NCI-H2081 (cell line): ENCODE data around the gene TRIM38.
"Not testable (repeated sequence)": the region's sequence is repeated elsewhere in the genome, so short reads cannot be mapped to it uniquely, and the experiment has no call there.

ENCODE experiments used
- DNase-seq, 2 experiments: peaks; one replicate each; lab custom pipeline; 2025; lab: John Stamatoyannopoulos, UW

The TRIM38 gene

DNA sequence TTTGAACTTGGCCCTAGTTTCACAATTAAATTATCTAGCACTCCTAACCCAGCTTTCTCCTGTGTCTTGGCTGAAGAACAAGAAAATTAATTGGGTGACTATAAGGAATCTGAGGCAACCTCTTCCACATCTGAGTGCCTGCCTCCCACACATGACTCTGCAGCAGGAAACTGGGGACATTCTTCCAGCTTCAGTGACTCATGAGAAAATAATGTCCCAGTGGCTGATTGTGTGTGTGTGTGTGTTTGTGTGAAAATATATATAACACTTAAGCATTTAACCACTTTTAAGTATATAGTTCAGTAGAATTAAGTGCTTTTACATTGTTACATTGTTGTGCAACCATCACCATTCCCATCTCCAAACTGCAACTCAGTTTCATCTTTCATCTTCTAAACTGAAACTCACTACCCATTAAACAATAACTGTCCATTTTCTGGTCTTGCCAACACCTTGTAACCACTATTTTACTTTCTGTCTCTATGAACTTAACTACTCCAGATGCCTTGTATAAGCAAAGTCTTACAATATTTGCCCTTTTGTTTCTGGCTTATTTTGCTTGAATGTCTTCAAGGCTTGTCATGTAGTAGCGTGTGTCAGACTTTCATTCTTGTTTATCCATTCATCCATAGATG lies 8.7 kb downstream of the TRIM38 start:
- no peak for DNase-seq

DNA sequence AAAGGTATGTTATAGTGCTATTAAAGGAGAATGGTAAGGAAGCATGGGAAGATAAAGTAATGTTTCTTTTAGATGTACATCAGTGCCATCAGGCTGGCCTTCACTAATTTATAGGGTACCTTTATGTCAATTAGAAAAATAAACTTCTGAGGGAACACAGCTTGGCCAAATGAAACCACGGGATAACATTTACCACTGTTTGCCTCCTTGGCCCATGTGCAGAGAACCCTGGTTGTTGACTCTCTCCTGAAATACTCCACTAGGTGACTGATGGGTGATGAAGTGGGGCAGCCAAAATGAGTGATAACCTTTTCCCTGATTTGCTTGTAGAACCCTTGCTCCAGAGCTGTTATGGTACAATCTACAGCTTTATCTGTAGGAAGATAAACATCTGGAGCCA lies 9.5 kb downstream of the TRIM38 start:
- no peak for DNase-seq

DNA sequence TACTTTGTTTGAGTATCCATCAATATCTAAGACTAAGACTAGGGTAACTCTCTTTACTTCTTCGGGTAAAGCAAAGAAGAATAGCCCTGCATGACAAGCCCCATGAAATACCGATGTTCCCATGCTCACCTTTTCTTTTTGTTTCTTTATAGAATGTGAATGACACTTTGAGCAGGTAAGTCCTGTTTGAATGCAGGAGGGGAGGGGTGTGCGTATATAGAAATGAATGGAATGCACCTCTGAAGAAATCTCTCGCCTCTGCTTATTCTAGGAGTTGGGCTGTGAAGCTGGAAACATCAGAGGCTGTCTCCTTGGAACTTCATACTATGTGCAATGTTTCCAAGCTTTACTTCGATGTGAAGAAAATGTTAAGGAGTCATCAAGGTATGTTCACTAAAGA lies 10.3 kb downstream of the TRIM38 start:
- DNase-seq: no peak

DNA sequence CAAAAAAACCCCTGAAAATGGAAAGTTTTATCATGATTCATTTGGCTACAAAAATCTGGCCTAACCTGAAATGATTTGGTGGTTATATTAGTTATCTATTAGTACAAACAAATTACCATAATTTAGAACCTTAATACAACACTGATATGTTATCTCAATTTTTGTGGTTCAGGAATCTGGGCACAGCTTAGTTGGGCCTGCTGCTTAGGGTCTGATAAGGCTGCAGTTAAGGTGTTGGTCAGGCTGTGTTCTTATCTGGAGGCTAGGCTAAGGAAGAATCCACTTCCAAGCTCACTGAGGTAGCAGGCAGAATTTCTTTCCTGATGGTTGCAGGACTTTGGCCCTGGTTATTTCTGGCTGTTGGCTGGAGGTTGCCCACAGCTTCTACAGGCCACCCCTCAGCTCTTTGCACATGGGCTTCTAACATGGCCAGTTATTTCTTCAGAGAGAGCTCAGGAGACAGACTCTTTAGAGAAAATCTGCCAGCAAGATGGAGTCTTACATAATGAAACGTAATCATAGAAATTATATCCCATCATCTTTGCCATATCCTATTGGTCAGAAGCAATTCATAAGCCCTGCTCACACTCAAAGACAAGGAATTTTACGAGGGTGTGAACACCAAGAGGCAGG lies 11.4 kb downstream of the TRIM38 start:
- no peak for DNase-seq

DNA sequence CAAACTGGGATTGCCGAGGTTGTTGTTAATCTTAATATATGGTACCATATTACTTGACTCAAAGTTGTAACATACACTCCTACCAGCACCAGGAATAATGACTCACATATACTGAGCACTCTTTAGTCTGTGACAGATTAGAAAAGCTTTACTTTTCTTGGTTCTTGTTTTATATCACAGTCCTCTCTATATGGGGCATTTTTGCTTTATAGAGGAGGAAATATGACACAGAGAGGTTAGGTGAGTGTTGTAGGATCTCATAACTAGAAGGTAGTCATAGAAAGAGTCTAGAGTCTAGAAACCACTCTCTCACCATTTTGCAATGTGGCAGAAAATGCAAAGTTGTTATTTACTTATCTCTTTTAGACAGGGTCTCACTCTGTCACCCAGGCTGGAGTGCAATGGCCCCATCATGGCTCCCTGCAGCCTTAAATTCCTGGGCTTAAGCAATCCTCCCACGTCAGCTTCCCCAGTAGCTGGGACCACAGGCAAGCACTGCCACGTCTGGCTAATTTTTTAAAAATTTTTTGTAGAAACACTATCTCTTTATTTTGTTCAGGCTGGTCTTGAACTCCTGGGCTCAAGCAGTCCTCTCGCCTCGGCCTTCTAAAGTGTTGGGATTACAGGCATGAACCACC lies 13.4 kb downstream of the TRIM38 start:
- DNase-seq: no peak

DNA sequence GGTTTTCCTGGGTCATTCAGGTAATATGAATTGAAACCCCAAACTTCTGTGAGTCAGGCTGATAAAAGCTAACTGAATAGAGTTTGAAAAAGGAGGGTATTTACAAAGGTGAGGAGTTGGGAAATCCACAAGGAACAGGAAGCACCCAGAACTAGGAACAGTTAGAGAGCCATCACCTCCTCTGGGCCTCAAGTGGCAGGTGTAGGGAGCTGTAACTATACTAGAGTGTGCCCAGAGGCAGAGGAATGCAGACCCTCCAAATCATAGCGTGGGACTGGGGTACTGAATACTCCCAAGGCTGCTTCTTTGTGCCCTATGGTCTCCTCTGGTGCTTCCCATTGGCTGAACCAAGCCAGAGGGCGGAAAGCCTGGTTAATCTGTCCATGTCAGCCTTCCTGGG lies 18.3 kb downstream of the TRIM38 start:
- no peak for DNase-seq

DNA sequence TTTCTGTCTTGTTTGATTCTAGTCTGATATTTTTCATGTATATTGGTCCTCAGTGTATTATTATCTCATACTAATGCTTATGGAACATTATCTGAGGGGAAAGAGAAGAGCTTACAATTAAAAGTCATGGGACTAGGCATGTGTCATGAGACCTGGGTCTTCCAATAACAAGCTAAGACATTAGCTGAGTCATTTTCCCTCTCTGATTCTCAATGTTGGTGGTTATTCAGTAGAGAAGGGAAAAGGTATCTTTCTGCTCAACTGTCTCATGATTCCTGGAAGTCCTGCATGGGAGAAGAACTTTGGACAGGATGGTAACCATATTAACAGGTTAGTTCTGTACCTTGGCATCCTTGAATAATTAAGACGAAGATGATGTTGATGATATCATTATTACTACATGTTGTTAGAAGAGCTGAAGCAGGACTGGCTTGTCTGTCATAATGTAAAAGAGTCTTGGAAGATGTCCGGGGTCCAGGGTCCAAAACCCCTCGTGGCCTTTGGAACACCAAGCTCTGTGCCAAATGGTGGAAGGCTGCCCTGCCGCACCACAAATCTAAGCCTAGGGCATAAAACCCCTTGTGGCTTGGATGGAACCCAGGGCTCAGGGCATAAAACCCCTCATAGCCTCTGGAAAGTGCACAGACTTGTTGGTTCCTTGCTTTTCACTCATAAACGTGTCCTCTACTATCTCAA lies 19.1 kb downstream of the TRIM38 start:
- DNase-seq: no peak

DNA sequence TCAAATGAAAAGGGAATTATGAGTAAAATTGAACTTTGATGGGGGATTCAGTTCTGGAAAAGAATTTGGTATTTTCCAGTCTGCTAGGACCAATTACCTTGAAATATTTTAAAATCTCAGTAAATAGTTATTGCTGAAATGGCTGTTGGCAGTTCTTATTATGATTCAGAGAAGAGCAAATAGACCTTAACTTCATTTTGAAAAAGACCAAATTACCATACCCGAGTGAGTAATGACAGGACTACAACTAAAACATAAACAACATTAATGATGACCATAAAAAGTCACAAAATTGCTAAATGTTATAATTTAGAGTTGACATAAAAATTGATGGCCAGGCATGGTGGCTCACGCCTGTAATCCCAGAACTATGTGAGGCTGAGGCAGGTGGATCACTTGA lies 21.7 kb downstream of the TRIM38 start:
- peak in 1 of 2 experiments; percentile 14 for DNase-seq

DNA sequence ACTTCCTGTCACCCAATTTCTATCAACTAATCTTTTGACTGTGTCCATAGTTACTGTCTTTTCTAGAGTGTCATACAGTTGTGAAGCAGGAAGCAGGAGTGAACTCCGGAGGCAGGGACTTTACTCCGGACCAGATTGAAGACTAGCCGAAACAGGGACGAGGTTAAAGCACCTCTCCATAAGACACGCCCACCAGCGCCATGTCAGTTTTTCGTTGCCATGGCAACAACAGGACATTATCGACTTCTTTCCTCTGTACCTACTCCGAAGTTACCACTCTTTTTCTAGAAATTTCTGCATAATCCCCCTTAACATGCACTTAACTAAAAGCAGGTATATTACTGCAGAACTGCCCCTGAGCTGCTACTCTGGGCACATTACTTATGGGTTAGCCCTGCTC lies 25.2 kb downstream of the TRIM38 start:
- no peak for DNase-seq

DNA sequence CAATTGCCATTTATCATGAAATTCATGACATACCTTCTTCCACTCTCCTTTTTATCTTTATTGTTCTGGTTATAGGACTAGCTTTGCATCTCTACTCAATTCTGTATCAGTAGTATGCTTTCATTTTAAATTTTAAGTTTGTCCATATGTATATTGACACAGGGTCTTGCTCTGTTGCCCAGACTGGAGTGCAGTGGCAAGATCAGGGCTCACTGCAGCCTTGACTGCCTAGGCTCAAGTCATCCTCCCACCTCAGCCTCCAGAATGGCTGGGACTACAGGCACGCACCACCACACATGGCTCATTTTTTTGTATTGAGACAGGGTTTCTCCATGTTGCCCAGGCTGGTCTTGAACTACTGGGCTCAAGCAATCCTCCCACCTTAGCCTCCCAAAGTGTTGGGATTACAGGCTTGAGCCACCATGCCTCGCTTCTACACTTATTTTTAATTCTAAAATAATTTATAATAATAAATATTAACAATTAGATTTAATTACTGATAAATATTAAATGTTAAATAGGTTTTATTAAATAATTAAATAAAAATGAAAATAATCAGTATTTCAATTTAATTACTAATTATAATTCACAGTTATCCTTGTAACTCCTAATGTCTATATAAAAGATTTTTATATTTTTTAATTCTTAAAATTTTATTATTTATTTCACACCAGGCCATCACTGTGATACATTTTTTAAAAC lies 27.7 kb downstream of the TRIM38 start:
- no peak for DNase-seq

DNA sequence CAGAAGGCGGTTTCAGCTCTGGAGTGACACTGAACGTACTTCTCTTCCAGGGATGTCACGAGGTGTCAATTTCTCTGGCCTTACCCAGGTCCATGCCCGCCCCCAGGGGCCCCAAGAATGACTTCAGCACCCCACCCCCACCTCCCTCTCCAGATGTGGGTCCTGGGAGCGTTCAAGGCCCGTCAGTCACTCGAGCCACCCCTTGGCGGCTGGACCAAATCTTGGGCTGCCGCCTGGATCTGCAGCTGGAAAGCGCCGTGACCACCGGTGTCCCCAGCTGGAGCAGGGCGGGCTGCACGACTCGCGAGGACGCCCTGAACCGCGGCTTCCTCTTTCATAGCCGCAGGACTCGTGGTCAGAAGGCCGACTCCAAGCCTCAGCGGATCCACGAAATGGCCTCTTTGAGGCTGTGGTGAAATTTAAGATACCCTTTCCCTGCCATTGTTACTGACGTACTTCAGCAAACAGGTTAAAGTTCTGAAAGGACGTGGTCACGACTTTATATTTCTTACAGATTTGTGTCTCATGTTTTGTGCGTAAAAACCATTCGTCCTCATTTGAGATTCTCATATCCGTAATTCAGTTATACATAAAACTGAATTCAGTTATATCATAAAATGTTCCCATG lies 29.3 kb downstream of the TRIM38 start:
- peak in 1 of 2 experiments; percentile 35 for DNase-seq

DNA sequence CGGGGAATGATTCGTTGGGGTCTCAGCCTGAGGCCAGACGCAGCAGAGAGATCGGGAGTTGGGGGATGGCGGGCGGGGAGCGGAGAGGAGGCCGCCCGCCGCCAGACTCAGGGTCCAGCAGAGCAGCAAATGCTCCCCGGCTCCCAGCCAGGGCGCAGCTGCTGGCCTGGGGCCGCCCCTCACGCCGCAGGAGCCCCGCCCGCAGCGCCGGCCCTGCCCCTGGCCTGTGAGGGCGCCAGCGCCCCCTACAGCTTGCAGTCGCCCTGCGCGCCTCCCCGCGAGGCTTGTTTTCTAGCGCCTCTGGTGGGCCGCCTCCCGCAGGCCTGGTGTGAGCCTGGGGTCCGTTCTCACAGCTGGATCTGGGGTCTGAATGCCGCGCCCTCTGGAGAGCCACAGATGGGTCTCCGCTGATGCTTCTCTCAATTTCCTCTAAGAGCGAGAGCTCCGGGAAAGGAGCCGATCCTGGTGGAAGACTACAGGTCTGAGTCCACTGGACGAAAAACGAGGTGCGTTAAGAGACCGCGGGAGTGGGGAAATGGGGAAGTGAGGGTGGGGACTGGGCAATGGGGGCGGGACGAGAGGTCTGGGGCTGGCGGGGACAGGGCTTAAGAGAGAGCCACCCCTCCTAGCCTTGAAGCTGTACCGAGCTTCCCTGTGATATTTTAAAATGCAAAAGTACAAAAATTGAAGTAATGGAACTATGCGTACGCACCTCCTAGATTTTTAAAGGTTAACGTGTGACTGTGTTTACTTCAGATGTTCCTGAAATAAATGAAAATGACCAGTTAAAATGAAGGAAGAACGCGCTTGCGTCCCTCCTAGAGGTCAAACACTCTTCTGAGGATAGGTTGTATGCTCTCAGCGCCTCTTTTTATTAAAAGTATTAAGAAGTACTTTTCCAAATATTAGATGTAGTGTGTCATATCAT lies 30.1 kb downstream of the TRIM38 start:
- DNase-seq: peak; percentile 90

DNA sequence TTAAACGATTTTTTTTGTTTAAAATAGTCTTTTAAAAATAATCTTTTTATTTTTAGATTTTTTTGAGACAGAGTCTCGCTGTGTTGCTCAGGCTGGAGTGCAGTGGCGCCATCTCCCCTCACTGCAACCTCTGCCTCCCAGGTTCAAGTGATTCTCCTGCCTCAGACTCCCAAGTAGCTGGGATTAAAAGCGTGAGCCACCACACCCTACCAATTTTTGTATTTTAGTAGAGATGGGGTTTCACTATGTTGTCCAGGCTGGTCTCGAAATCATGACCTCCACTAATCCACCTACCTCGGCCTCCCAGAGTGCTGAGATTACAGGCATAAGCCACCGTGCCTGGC lies 30.7 kb downstream of the TRIM38 start:
- not testable (repeated sequence) for DNase-seq

DNA sequence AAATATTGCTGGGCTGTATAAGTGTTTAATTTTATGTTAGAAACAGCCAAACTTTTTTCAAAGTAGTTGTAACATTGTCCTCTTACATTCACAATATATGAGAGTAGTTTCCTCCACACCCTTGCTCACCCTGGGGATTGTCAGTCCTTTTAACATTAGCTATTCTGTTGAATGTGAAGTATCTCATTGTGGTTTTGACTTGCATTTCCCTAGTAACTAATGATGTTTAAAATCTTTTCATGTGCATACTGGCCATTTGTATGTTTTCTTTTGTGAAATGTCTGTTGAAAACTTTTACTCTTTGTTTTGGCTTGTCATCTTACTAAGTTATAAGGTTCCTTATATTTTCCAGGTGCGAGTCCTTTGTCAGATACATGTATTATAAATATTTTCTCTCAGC lies 32.9 kb downstream of the TRIM38 start:
- DNase-seq: no peak

DNA sequence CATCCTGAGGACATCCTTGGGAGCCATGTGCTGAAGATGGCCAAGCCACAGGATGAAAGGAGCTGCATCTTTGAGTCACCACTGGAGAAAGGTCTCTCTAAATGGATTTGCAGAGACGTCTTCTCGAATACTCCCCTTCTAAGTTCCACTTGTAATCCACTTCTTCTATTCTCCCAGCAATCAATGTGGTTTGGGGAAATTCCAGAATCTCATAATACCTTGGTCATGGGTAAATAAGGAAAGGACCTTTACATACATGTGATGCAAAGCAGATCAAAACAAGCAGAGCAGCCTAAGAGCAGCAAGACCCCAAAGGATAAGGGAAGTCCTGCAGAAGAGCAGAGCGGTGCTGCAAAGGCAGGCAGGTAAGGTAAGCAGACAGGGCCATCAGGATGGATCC lies 35.3 kb downstream of the TRIM38 start:
- DNase-seq: no peak

DNA sequence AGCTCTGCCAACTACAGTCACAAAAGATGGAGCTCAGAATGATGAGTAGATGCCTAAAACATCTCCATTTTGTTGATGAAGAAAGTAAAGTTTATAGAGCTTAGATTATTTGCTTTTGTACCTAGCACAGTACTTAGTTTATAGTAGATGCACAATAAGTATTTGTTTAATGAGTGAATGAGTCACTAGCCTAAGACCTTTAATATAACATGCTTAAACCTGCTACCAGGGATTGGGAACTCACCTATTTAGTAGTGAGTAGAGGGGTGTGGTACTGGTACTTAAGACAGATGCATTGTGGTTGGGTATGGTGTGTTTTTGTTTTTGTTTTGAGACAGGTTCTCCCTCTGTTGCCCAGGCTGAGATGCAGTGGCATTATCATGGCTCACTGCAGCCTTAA lies 35.8 kb downstream of the TRIM38 start:
- no peak for DNase-seq

DNA sequence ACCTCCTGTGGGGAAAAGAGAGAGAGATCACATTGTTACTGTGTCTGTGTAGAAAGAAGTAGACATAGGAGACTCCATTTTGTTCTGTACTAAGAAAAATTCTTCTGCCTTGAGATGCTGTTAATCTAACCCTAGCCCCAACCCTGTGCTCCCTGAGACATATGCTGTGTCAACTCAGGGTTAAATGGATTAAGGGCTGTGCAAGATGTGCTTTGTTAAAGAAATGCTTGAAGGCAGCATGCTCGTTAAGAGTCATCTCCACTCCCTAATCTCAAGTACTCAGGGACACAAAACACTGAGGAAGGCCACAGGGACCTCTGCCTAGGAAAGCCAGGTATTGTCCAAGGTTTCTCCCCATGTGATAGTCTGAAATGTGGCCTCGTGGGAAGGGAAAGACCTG lies 36.6 kb downstream of the TRIM38 start:
- not testable (repeated sequence) for DNase-seq

DNA sequence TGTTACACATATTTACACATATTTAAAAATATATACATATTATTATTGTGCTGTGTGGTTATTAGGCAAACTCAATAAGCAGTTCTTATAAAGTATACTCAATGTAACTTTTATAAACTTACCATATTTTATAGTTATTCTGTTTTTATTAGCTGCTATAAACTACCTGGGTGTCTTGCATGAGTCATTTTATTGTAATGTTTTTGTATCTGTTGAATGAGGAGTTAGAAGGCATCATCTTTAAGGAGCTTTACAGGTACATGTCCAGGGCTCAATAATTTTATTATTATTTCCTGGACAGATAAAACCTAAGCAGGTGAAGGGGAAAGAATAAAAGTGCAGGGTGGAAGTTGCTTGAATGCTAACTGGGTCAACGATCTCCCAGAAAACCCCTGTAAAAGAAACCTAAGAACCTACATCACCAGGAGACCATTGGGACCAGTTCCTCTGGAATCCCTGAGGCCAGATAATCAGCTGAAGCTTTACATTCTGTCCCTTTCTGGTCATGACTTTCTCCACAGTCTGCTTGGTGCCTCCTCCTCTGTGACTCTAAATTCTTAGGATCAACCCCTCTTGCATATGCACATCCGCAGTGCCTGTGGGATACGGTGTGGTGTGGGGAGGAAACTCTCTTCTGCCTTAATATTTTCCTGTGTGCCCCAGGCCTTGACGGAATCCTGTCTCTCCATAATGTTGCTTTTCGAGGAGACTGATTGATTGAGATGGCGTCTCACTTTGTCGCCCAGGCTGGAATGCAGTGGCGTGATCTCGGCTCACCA lies 38.0 kb downstream of the TRIM38 start:
- DNase-seq: no peak

DNA sequence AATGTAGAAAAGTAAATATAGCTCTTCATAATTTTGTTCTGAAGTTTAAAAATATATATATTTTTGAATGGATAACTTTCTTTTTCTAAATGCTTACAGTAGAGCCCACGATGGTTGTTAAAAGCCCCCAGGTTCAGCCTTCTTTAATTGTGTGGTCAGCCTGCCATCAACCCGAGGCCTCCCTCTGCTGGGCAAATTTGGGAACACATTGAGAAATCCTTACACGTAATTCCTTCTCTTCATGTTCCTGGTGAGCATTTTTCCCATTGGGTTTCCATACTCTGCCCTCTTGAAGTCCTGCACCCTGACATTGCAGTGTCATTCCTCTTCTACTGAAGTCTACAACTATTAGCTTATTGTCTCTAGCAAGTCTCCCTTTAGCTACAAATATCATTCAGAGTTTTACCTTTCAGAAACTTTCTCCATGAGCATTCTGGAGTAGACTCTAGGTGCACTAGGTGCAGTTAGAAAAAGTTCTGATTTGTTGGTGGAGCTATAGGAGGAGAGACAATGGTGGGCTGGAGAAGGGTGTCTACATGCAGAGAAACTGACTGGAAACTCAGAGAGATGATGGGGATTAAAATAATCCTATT lies 40.6 kb downstream of the TRIM38 start:
- DNase-seq: peak; percentile 48 to 55
